Lower lobe of right lung (tissue), 2 donors: Measurements from ENCODE around the gene KRT40. TPM values are rescaled to one million over a fixed set of nuclear protein-coding genes. Genes with fewer than 3 reads are reported as not detected.
"Not testable (repeated sequence)": the region's sequence is repeated elsewhere in the genome, so short reads cannot be mapped to it uniquely, and the experiment has no call there.

ENCODE experiments used
- ATAC-seq, 2 donors: fragments of 200-7000 bp; cut with Tn5 transposase; one replicate each; pipeline ENCODE4 v1.9.1; 2020 to 2022; ENCODE audit warnings: mild to moderate bottlenecking in 2 of 2, moderate library complexity in 2 of 2
- DNase-seq: peaks from one replicate; pipeline ENCODE4 v3.0.0-alpha.2; 2020
- H3K27ac ChIP-seq: fragments of 200-600 bp; one replicate; pipeline ENCODE4 v1.8.0; 2022
- H3K27me3 ChIP-seq: fragments of 200-600 bp; one replicate; pipeline ENCODE4 v1.8.0; 2022; ENCODE audit warnings: low read depth
- H3K36me3 ChIP-seq: fragments of 200-600 bp; one replicate; pipeline ENCODE4 v1.8.0; 2022; ENCODE audit warnings: mild to moderate bottlenecking
- H3K4me1 ChIP-seq: fragments of 200-600 bp; one replicate; pipeline ENCODE4 v1.8.0; 2022
- H3K4me3 ChIP-seq: fragments of 200-600 bp; one replicate; pipeline ENCODE4 v1.8.0; 2022; ENCODE audit warnings: mild to moderate bottlenecking
- H3K9me3 ChIP-seq: fragments of 200-600 bp; one replicate; pipeline ENCODE4 v1.8.0; 2022
- intact Hi-C: fragments of 100-400 bp; cut with DNase I; formaldehyde crosslinking; loops from one replicate; pipeline ENCODE4 v1.11.0; 2022
- total RNA-seq: library from RNA; stranded (reverse); fragmentation: NEBNext Ultra II Directional; extraction: Animal tissue kit (Norgen Biotek cat#: 25700); gene quantifications from one replicate; pipeline ENCODE4 v1.2.1, GENCODE V29; 2021
- TF ChIP-seq, protein P1 (sequence below): fragments of 200-600 bp; IDR thresholded peaks from one replicate; pipeline ENCODE4 v1.8.0; 2022; ENCODE audit warnings: antibody characterized with exemption, mild to moderate bottlenecking
- donor health status: DM: no; HTN: yes; CAD: no; lungs with severe emphysema.

The KRT40 gene
- total RNA-seq, 1 donor from 2014 or later = 0.27 TPM

DNA sequence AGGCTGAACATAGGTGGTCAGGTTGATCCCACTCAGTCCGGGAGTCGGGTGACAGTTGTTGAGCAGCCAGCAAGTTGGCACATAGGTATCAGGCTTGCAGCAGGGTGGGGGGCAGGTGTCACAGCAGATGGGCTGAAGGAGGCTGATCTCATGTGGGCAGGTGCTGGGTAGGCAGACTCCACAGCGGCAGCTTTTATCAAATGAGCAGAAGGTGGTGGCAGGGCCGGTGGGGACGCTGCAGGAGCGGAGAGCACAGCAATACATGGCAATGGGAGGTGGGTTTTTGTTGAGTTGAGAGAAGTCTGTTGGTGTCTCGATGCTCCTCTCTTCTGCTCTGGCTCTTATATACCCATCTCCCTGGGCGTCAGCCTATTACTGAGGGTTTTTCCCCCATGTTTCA is 24.7 kb upstream of the KRT40 start, which contains the start of gene KRTAP3-1:
Gene KRTAP3-1, minus strand, starts transcription at position 318 of the 400 bp plus-strand sequence. Its CDS starts 54 bp downstream, at position 264.
- Histone ChIP-seq H3K4me3 (no peak within 1 kb of the TSS), H3K4me1 (no peaks in the 10 kb centered on the region), H3K27me3 (no peaks in the 10 kb centered on the region), H3K9me3 (no peaks in the 10 kb centered on the region), H3K27ac (no peak within 1 kb of the TSS), H3K36me3 (no peaks in the 10 kb centered on the region)
- DNase-seq = no peak
- intact Hi-C loops = no loop called here
- peak in 1 of 2 donors; percentile 40 for ATAC-seq
- TF ChIP-seq, protein P1, sequence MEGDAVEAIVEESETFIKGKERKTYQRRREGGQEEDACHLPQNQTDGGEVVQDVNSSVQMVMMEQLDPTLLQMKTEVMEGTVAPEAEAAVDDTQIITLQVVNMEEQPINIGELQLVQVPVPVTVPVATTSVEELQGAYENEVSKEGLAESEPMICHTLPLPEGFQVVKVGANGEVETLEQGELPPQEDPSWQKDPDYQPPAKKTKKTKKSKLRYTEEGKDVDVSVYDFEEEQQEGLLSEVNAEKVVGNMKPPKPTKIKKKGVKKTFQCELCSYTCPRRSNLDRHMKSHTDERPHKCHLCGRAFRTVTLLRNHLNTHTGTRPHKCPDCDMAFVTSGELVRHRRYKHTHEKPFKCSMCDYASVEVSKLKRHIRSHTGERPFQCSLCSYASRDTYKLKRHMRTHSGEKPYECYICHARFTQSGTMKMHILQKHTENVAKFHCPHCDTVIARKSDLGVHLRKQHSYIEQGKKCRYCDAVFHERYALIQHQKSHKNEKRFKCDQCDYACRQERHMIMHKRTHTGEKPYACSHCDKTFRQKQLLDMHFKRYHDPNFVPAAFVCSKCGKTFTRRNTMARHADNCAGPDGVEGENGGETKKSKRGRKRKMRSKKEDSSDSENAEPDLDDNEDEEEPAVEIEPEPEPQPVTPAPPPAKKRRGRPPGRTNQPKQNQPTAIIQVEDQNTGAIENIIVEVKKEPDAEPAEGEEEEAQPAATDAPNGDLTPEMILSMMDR = no peak

DNA sequence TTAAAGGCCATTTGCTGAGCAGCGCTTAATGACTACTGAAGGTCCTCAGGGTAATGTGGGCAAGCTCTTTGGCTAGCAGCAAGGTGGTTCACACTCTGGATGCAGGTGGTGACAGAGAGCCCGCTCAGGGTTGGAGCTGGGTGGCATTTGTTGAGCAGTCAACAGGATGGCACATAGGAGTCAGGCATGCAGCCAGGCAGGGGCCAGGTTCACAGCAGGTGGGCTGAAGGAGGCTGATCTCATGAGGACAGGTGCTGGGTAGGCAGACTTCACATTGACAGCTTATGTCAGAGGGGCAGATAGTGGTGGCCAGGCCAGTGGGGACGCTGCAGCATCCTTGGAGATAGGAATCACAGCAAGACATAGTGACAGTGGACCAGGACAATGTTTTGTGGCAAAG is 20.3 kb upstream of the KRT40 start:
- DNase-seq (no peak), ATAC-seq (no peak)
- no peak overlapping the region for H3K4me3 ChIP-seq
- H3K36me3 ChIP-seq = no peaks in the 10 kb centered on the region
- TF ChIP-seq, protein P1 = no peak
- no peaks in the 10 kb centered on the region for H3K9me3 ChIP-seq
- no peak overlapping the region for H3K27ac ChIP-seq
- no peaks in the 10 kb centered on the region for H3K27me3 ChIP-seq
- H3K4me1 ChIP-seq = no peaks in the 10 kb centered on the region
- intact Hi-C loops = no loop called here

DNA sequence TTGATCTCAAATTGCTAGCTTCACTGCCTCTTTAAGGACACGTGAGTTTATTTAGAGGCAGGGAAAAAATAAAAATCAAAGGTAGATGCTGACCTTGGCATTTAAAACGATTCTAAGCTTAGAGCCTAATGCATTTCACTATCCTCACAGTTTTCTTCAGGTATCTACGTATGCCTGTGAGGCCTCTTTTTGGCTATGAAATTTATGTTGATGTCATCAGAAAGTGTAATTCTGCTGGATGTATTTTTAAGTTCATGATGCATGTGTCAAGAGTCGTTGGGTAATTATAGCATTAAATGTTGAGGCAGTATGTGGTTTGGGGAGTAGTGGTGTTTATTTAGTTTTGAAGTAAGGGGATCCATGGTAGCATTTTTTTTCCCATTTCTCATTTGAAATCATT is 19.8 kb upstream of the KRT40 start:
- Histone ChIP-seq H3K27ac (no peak overlapping the region), H3K4me1 (no peaks in the 10 kb centered on the region), H3K36me3 (no peaks in the 10 kb centered on the region), H3K27me3 (no peaks in the 10 kb centered on the region), H3K4me3 (no peak overlapping the region), H3K9me3 (no peaks in the 10 kb centered on the region)
- intact Hi-C loops = no loop called here
- no peak for ATAC-seq
- TF ChIP-seq, protein P1 = no peak
- no peak for DNase-seq

DNA sequence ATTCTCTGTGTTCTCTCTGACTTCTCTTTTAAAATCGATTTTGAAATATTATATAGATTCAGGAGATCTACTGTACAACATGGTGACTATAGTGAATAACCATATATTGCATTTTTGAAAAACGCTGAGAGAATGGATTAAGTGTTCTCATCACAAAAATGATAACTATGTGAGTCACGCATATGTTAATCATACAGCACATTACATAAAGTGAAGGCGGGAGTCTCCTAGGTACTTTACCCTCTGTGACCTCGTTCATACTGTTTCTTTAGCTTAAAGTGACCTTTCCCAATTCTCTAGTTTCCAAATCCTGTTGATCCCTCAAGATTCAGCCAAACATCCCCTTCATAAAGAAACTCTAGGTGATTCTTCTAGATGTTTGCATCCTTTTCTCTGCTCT is 18.7 kb upstream of the KRT40 start:
- no peak overlapping the region for H3K27ac ChIP-seq
- DNase-seq = no peak
- TF ChIP-seq, protein P1 = no peak
- no peaks in the 10 kb centered on the region for H3K36me3 ChIP-seq
- no peak overlapping the region for H3K4me3 ChIP-seq
- H3K4me1 ChIP-seq = no peaks in the 10 kb centered on the region
- H3K9me3 ChIP-seq = no peaks in the 10 kb centered on the region
- ATAC-seq = peak in 1 of 2 donors; percentile 56
- H3K27me3 ChIP-seq = no peaks in the 10 kb centered on the region
- intact Hi-C loops = no loop called here

DNA sequence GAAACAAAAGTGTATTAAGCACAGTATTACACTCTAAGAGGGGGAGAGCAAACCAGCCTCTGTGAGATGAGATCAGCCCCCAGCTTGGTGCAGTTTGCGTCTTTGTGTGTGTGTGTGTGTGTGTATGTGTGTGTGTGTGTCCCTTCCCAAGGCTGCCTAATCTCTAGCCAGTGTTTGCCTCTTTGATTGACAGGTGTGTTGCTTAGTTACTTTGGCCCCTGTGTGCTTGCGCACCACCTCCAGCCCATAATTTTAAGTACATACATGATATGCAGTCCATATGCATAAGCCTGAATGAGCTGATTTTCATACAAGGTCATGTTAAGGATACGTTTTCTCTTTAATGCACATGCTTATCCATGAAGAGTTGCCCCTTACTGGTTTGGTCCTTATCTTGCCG is 17.7 kb upstream of the KRT40 start:
- Histone ChIP-seq H3K27ac (no peak overlapping the region), H3K9me3 (no peaks in the 10 kb centered on the region), H3K36me3 (no peaks in the 10 kb centered on the region), H3K27me3 (no peaks in the 10 kb centered on the region), H3K4me1 (no peaks in the 10 kb centered on the region), H3K4me3 (no peak overlapping the region)
- intact Hi-C loops = no loop called here
- DNase-seq = no peak
- no peak for ATAC-seq
- TF ChIP-seq, protein P1 = no peak

DNA sequence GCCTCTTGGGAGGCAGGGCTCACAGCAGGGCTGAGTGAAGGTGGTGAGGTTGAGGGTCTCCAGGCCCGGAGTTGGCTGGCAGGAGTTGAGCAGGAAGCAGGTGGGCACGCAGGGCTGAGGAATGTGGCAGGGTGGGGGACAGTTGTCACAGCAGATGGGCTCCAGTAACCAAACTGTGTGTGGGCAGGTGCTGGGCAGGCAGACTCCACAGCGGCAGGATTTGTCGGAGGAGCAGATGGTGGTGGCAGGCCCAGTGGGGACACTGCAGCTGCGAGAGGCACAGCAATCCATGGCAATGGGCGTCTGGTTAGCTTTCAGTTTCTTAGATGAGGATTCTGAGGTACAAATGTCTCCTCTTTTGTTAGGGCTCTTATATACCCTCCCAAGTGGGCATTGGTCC is 15.4 kb upstream of the KRT40 start, which contains the start of gene KRTAP3-2:
Gene KRTAP3-2, minus strand, starts transcription at position 344 of the 400 bp plus-strand sequence. Its CDS starts 53 bp downstream, at position 291.
- ATAC-seq = not testable (repeated sequence)

More for the DNA sequence above, 15.4 kb upstream of the KRT40 start, which contains the start of gene KRTAP3-2:
- H3K4me3 ChIP-seq, H3K27ac ChIP-seq, H3K27me3 ChIP-seq, H3K36me3 ChIP-seq, DNase-seq, H3K9me3 ChIP-seq, H3K4me1 ChIP-seq, intact Hi-C loops: not testable (repeated sequence)
